Smooth muscle cell (in vitro differentiated cells): ENCODE data around the gene ARL13B. TPM values are rescaled to one million over a fixed set of nuclear protein-coding genes. Genes with fewer than 3 reads are reported as not detected.

Experiments
- DNase-seq: peaks from one replicate; lab custom pipeline; 2025; ENCODE audit not compliant: unreplicated experiment; lab: John Stamatoyannopoulos, UW
- H2AFZ ChIP-seq: fragments of 200-600 bp; sonication (generic); 2 replicates; pipeline ENCODE4 v1.6.0; 2016; ENCODE audit warnings: antibody characterized with exemption, low read depth, mild to moderate bottlenecking
- H3F3A ChIP-seq: fragments of 200-600 bp; sonication (generic); 2 replicates; pipeline ENCODE4 v1.6.0; 2017; ENCODE audit warnings: antibody characterized with exemption, low read depth
- H3K27ac ChIP-seq: fragments of 200-600 bp; sonication (generic); 2 replicates; pipeline ENCODE4 v1.5.1; 2016; ENCODE audit warnings: low read depth, mild to moderate bottlenecking
- H3K27me3 ChIP-seq: fragments of 200-600 bp; sonication (generic); 2 replicates; pipeline ENCODE4 v1.6.1; 2016; ENCODE audit warnings: low read depth, mild to moderate bottlenecking
- H3K36me3 ChIP-seq: fragments of 200-600 bp; sonication (generic); 2 replicates; pipeline ENCODE4 v1.5.1; 2016; ENCODE audit warnings: low read depth
- H3K4me1 ChIP-seq: fragments of 200-600 bp; sonication (generic); 2 replicates; pipeline ENCODE4 v1.5.1; 2016; ENCODE audit warnings: low read depth
- H3K4me2 ChIP-seq: fragments of 200-600 bp; sonication (generic); 2 replicates; pipeline ENCODE4 v1.6.0; 2016; ENCODE audit warnings: mild to moderate bottlenecking
- H3K4me3 ChIP-seq: fragments of 200-600 bp; sonication (generic); 2 replicates; pipeline ENCODE4 v1.5.1; 2016; ENCODE audit warnings: mild to moderate bottlenecking
- H3K79me2 ChIP-seq: fragments of 200-600 bp; sonication (generic); 2 replicates; pipeline ENCODE4 v1.6.0; 2016; ENCODE audit warnings: low read depth, mild to moderate bottlenecking
- H3K9ac ChIP-seq: fragments of 200-600 bp; sonication (generic); 2 replicates; pipeline ENCODE4 v1.6.0; 2016; ENCODE audit warnings: low read depth
- H3K9me3 ChIP-seq: fragments of 200-600 bp; sonication (generic); replicated peaks from 2 replicates; pipeline ENCODE4 v1.5.1; 2016; ENCODE audit warnings: low read depth
- H4K20me1 ChIP-seq: fragments of 200-600 bp; sonication (generic); 2 replicates; pipeline ENCODE4 v1.6.0; 2016; ENCODE audit warnings: low read depth
- WGBS: methylation state at CpG from one replicate; pipeline ENCODE4 v1.1.7; 2016; ENCODE audit warnings: low lambda C conversion rate; 5-methylcytosine and 5-hydroxymethylcytosine counted together
- polyA plus RNA-seq: library from polyadenylated mRNA; unstranded; fragments of >200 nt; fragmentation: Nextera tagmentation; extraction: Ambion mirVana; gene quantifications from 2 replicates; pipeline ENCODE4 v1.2.1, GENCODE V29; 2016
- total RNA-seq: library from RNA; depleted of rRNA; stranded (reverse); fragments of >200 nt; gene quantifications from 2 replicates; pipeline ENCODE4 v1.2.3, GENCODE V29; 2014
- TF ChIP-seq, protein P1 (sequence below): fragments of 200-600 bp; sonication (generic); IDR thresholded peaks from 2 replicates; pipeline ENCODE4 v1.5.1; 2017; ENCODE audit warnings: borderline replicate concordance, mild to moderate bottlenecking, antibody characterized with exemption; ENCODE audit not compliant: insufficient read depth, poor library complexity, severe bottlenecking

Gene ARL13B
- total and polyA plus RNA-seq, 2 experiments from 2014 or later: 8.6 to 14.0 TPM

DNA sequence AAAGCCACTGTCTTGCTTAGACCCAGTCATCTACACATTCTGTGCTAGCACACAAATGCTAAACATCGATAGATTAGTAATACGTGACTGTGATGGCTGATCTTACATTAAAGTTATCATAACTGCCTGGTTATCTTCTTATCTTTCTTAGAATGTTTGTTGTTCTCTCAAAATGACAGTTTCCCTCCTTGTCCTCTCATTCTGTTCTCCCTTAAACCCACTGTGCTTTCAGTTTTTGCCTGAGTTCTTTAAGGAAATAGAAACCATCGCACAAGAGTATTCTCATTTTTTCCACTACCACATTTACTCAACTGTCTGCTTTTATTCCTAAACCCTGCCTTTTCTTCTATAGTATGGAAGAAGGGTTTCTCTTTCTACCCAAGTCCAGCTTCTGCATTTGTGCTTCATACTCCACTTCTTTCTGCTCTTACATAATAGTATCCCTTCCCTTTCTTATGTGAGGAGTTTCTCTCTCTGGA, 31.3 kb downstream of the ARL13B start:
- Histone ChIP-seq H3K9me3 (no peaks in the 10 kb centered on the region), H3K27me3 (no peaks in the 10 kb centered on the region), H3K27ac (no peak overlapping the region), H3K4me3 (no peak overlapping the region), H3K36me3 (no peaks in the 10 kb centered on the region), H3K4me2 (no peak overlapping the region), H3F3A (no peaks in the 10 kb centered on the region), H3K79me2 (no peaks in the 10 kb centered on the region), H3K9ac (no peak overlapping the region), H4K20me1 (no peaks in the 10 kb centered on the region), H2AFZ (no peak overlapping the region), H3K4me1 (no peaks in the 10 kb centered on the region)
- no peak for DNase-seq
- TF ChIP-seq, protein P1, sequence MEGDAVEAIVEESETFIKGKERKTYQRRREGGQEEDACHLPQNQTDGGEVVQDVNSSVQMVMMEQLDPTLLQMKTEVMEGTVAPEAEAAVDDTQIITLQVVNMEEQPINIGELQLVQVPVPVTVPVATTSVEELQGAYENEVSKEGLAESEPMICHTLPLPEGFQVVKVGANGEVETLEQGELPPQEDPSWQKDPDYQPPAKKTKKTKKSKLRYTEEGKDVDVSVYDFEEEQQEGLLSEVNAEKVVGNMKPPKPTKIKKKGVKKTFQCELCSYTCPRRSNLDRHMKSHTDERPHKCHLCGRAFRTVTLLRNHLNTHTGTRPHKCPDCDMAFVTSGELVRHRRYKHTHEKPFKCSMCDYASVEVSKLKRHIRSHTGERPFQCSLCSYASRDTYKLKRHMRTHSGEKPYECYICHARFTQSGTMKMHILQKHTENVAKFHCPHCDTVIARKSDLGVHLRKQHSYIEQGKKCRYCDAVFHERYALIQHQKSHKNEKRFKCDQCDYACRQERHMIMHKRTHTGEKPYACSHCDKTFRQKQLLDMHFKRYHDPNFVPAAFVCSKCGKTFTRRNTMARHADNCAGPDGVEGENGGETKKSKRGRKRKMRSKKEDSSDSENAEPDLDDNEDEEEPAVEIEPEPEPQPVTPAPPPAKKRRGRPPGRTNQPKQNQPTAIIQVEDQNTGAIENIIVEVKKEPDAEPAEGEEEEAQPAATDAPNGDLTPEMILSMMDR: no peak
- WGBS: 93% methylated on average over 3 of the region's 3 CpGs

DNA sequence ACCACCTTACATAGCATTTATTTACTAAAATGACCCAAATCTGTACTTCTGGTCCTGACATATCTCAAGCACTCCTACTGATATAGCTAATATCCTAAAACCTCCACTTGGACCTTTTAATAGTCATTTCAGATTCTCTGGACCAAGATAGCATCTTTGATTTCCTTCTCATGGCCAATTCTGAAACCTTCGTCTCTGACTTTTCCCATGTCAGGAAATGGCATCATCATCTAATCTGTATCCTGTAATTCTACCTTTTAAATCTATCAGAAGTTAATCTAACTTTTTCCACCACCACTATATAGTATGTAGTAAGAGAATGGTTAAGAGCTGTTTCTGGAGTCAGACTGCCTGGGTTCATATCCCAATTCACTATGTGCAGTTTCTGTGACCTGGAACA, 32.2 kb downstream of the ARL13B start:
- 88% methylated on average over 1 of the region's 1 CpG for WGBS
- no peak for DNase-seq
- TF ChIP-seq, protein P1: no peak
- no peaks in the 10 kb centered on the region for H3K4me1 ChIP-seq
- no peaks in the 10 kb centered on the region for H3K27me3 ChIP-seq
- H4K20me1 ChIP-seq: no peaks in the 10 kb centered on the region
- H3K9ac ChIP-seq: no peak overlapping the region
- no peaks in the 10 kb centered on the region for H3F3A ChIP-seq
- no peaks in the 10 kb centered on the region for H3K9me3 ChIP-seq
- no peaks in the 10 kb centered on the region for H3K79me2 ChIP-seq
- H3K27ac ChIP-seq: no peak overlapping the region
- H3K4me2 ChIP-seq: no peak overlapping the region
- H2AFZ ChIP-seq: no peak overlapping the region
- no peaks in the 10 kb centered on the region for H3K36me3 ChIP-seq
- H3K4me3 ChIP-seq: no peak overlapping the region

DNA sequence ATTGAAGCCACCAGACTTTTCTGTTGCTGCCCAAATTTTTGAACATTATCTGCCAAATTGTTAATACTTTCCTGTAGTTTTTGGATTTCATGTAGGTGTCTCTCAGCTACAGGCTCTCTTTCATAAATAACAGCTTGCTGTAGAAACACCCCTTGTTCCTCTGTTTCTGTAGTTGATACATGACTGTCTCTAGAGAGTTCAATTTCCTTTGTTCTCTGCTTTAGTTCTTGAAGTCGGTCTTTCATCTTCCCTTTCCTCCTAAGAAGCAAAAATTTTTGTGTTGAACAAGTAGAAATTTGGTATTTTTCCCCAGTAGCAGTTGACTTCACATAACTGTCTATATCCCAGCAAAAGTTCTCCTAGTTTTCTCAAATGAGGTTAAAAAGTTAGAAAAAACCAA, 35.1 kb downstream of the ARL13B start:
- Histone ChIP-seq H3K4me1 (no peaks in the 10 kb centered on the region), H3K27ac (no peak overlapping the region), H3K9ac (no peak overlapping the region), H3F3A (no peaks in the 10 kb centered on the region), H2AFZ (no peak overlapping the region), H3K4me2 (no peak overlapping the region), H3K36me3 (no peaks in the 10 kb centered on the region), H3K9me3 (no peaks in the 10 kb centered on the region), H3K27me3 (no peaks in the 10 kb centered on the region), H3K4me3 (no peak overlapping the region), H3K79me2 (no peaks in the 10 kb centered on the region), H4K20me1 (no peaks in the 10 kb centered on the region)
- TF ChIP-seq, protein P1: no peak
- DNase-seq: no peak
- WGBS: 100% methylated on average over 1 of the region's 1 CpG

DNA sequence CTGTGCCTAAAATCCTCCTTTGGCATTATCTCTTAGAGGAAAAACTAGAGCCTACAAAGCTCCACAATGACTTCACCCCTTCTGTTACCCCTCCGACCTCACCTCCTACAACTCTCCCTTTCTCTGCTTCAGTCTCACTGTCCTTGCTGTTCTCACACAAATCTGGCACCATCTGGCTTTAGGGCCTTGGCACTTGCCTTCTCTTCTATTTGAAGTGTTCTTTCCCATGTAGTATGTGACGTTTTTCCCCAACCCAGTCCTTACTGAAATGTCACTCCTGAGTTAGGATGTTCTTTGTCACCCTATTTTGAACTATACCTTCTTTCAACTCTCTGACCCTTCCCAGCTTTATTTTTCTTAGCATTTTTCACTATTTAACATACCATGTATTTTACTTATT, 39.7 kb downstream of the ARL13B start:
- no peaks in the 10 kb centered on the region for H3K4me1 ChIP-seq
- H3K36me3 ChIP-seq: no peaks in the 10 kb centered on the region
- WGBS: 91% methylated on average over 2 of the region's 2 CpGs
- H3K9me3 ChIP-seq: no peaks in the 10 kb centered on the region
- H3K27me3 ChIP-seq: no peaks in the 10 kb centered on the region
- no peak overlapping the region for H2AFZ ChIP-seq
- TF ChIP-seq, protein P1: no peak
- no peak overlapping the region for H3K4me2 ChIP-seq
- H3F3A ChIP-seq: no peaks in the 10 kb centered on the region
- no peak for DNase-seq
- no peak overlapping the region for H3K4me3 ChIP-seq
- no peak overlapping the region for H3K27ac ChIP-seq
- no peaks in the 10 kb centered on the region for H4K20me1 ChIP-seq
- H3K9ac ChIP-seq: no peak overlapping the region
- H3K79me2 ChIP-seq: no peaks in the 10 kb centered on the region
